Retinal pigment epithelial cell (primary cell): ENCODE results near the gene TBCD.
"Not testable (repeated sequence)": the region's sequence is repeated elsewhere in the genome, so short reads cannot be mapped to it uniquely, and the experiment has no call there.

Source experiments
- DNase-seq: peaks from one replicate; pipeline ENCODE4 v3.0.0-alpha.2; 2010; ENCODE audit warnings: low read depth
- H3K4me3 ChIP-seq: 2 replicates; pipeline ENCODE4 v1.5.1; 2011; ENCODE audit warnings: mild to moderate bottlenecking, low read length, control low read depth, moderate library complexity
- CTCF ChIP-seq: conservative IDR thresholded peaks from 2 replicates; pipeline ENCODE4 v1.5.1; 2011; ENCODE audit warnings: low read depth, low read length, control low read depth, inconsistent platforms

TBCD gene

GRCh38 chr17:82979718-82980117, 227.9 kb downstream of the TBCD start:
- no peak for DNase-seq
- H3K4me3 ChIP-seq = no peak overlapping the region
- no peak for TF ChIP-seq CTCF

- TF ChIP-seq CTCF = no peak
- no peak for DNase-seq
- no peak overlapping the region for H3K4me3 ChIP-seq
Measured at GRCh38 chr17:82980632-82981031, 228.8 kb downstream of the TBCD start.

- no peak for TF ChIP-seq CTCF
- H3K4me3 ChIP-seq = no peak overlapping the region
Measured at GRCh38 chr17:82981141-82981730, 229.4 kb downstream of the TBCD start.

GRCh38 chr17:82983510-82984248, 231.8 kb downstream of the TBCD start:
- TF ChIP-seq CTCF = no peak
- no peak for DNase-seq
- H3K4me3 ChIP-seq = no peak overlapping the region

More at GRCh38 chr17:82981141-82981730, 229.4 kb downstream of the TBCD start:
- DNase-seq = no peak

GRCh38 chr17:82984249-82984617, 232.4 kb downstream of the TBCD start:
- DNase-seq = not testable (repeated sequence)

GRCh38 chr17:82984751-82985427, 233.0 kb downstream of the TBCD start:
- TF ChIP-seq CTCF = no peak
- H3K4me3 ChIP-seq = no peak overlapping the region
- no peak for DNase-seq

More at GRCh38 chr17:82984249-82984617, 232.4 kb downstream of the TBCD start:
- not testable (repeated sequence) for H3K4me3 ChIP-seq

GRCh38 chr17:82985428-82985805, 233.6 kb downstream of the TBCD start:
- DNase-seq = no peak
- no peak for TF ChIP-seq CTCF
- no peak overlapping the region for H3K4me3 ChIP-seq
